Adrenal gland (tissue), 5 donors: Measurements from ENCODE around the gene SLC35A2.

Experiments
- POLR2A ChIP-seq, 2 donors: fragments of 450-650 bp; IDR thresholded peaks; one replicate each; pipeline ENCODE4 v1.6.1; 2017; ENCODE audit warnings: antibody characterized with exemption in 2 of 2, mild to moderate bottlenecking in 2 of 2, moderate library complexity in 1 of 2
- TF ChIP-seq, protein P1 (sequence below), 6 experiments: fragments of 450-650 bp in 4 of 6; fragments of 200-600 bp in 2 of 6; sonication (generic) in 1 of 6; IDR thresholded peaks; 1 replicate in 5 of 6; 2 replicates in 1 of 6; pipeline versions ENCODE4 v1.5.1 to v1.8.0; 2016 to 2021; ENCODE audit warnings: antibody characterized with exemption in 6 of 6, mild to moderate bottlenecking in 2 of 6, moderate library complexity in 1 of 6
- donor health status: DM: no; HTN: no; CAD: no.

GRCh38 chrX:48919360-48919841 is 8.0 kb upstream of the SLC35A2 start:
- TF ChIP-seq, protein P1, sequence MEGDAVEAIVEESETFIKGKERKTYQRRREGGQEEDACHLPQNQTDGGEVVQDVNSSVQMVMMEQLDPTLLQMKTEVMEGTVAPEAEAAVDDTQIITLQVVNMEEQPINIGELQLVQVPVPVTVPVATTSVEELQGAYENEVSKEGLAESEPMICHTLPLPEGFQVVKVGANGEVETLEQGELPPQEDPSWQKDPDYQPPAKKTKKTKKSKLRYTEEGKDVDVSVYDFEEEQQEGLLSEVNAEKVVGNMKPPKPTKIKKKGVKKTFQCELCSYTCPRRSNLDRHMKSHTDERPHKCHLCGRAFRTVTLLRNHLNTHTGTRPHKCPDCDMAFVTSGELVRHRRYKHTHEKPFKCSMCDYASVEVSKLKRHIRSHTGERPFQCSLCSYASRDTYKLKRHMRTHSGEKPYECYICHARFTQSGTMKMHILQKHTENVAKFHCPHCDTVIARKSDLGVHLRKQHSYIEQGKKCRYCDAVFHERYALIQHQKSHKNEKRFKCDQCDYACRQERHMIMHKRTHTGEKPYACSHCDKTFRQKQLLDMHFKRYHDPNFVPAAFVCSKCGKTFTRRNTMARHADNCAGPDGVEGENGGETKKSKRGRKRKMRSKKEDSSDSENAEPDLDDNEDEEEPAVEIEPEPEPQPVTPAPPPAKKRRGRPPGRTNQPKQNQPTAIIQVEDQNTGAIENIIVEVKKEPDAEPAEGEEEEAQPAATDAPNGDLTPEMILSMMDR (IDR thresholded peaks at IDR 0.05) = no peak
- no peak for TF ChIP-seq POLR2A (IDR thresholded peaks at IDR 0.05)
